MM.1S (cell line): ENCODE measurements around the gene MVB12A.

Source experiments
- CTCF ChIP-seq: fragments of 300-600 bp; sonication (generic); IDR thresholded peaks from 2 replicates; pipeline ENCODE4 v1.5.1; 2016; ENCODE audit warnings: antibody characterized with exemption, low read length, mixed read lengths
- EZH2 ChIP-seq: fragments of 300-600 bp; sonication (generic); optimal IDR thresholded peaks from 2 replicates; pipeline ENCODE3; 2017; ENCODE audit warnings: low read depth, mild to moderate bottlenecking, antibody characterized with exemption, low read length, mixed read lengths
- EZH2phosphoT487 ChIP-seq: fragments of 300-600 bp; sonication (generic); IDR thresholded peaks from 2 replicates; pipeline ENCODE4 v1.6.1; 2018; ENCODE audit warnings: antibody characterized with exemption, low read length

DNA sequence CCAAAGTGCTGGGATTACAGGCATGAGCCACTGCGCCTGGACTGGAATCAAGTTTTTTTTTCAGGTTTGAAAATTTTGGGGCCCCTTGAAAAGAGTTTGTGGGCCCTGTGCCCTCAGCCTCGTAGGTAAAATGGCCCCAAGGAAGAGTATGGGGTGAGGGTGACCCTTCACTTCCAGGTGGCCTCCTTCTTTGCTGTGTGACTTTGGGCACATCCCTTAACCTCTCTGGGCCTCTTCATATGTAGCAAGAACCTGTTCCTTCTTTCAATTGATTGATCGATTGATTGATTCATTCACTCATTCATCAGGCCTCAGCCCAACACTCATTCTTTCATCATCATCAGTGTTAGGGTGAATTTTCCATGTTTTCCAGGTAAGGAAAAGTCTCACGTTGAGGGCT is 32.0 kb downstream of the MVB12A start:
- no peak for TF ChIP-seq EZH2
- TF ChIP-seq CTCF, result no peak
- TF ChIP-seq EZH2phosphoT487, result no peak
